ENCODE measurements around the gene TTLL1.
"Not testable (repeated sequence)": the region's sequence is repeated elsewhere in the genome, so short reads cannot be mapped to it uniquely, and the experiment has no call there.

The TTLL1 gene

DNA sequence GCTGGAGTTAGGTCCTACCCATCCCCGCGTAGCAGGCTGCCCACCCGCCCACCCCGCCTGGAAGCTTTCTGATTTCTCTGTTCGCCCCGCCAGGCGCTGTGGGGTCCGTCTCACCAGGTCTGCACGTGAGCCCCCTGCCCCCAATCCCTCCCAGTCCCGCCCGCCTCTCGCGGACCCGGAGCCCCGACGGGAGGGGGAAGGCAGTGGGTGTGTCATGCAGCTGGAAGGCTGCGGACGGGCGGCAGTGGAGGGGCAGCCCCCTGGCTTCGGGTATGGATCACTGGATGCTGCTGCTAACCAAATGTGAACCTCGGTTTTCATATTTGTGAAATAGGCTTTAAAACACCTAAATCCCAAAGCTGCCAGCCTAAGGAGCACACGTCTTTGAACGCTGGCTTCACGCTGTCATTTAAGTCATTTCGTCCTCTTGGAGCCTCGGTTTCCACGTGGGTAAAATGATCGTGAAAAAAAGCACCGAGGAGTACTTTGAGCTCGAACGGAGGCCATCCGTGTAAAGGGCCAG lies 20.8 kb upstream of the TTLL1 start:
- no peak for DNase-seq

DNA sequence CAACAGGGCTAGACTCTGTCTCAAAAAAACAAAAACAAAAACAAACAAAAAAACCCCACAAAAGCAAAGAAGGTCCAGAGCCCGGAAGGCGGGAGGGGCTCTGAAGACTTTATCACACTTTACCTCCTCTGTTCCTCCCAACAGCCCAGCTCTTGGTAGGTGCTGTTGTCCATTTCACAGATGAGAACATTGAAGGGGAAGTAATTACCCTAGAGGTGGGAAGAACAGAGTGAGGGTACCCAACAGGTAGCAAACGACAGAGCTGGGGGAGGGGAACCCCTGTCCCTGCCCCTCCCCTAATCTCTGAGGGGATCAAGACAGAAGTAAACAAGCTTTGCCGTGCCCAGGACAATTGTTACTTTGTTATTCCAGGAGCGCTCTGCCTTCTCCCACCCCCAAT lies 20.3 kb upstream of the TTLL1 start:
- DNase-seq: no peak

DNA sequence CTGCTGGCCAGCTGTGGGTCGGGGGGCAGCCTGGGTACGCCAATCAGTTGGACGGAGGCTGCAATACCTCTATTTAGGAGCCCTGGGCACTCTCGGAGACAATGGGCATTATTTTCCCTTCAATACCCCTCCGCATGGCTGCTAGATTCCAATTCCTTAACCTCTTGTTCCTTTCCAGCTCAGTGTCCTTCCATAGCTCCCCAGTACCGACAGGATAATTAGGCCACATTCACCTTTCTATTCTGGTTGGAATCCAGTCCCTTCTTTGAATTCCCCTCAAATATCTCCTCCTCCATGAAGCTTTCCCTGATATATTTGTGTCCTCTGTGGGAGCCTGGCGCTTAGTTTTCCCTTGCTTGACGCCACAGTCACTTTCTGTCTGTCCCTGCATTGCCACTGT lies 17.1 kb upstream of the TTLL1 start:
- no peak for DNase-seq

DNA sequence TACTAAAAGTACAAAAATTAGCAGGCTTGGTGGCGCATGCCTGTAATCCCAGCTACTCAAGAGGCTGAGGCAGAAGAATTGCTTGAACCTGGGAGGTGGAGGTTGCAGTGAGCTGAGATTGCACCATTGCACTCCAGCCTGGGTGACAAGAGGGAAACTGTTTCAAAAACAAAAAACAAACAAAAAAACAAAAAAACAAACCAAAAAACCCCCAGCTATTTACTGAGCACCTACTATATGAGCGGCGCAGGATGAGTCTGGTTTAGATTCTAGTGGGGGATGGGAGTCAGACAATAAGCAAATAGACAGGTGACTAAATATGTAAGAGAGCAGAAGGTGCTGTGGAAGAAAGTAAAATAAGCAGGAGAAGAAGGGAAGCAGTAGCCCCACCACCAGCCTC lies 15.8 kb upstream of the TTLL1 start:
- not testable (repeated sequence) for DNase-seq

DNA sequence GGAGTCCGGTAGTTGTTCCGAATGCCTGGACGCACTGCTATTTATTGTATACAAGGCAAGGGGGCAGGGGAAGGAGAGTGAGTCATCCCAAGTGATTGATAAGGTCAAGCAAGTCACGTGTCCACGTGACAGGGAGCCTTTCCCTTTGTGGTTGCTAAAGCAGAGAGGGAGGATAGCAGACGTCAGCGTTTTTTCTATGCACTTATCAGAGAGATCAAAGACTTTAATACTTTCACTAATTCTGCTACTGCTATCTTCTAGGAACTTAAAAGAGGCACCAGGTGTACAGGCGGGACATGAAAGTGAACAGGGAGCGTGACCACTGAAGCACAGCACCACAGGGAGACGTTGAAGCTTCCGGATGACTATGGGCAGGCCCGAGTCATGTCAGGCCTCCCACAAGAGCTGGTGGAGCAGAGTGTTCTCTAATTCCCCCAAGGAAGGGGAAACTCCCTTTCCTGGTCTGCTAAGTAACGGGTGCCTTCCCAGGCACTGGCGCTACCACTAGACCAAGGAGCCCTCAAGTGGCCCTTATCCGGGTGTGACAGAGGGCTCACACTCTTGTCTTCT lies 14.9 kb upstream of the TTLL1 start:
- DNase-seq: not testable (repeated sequence)

DNA sequence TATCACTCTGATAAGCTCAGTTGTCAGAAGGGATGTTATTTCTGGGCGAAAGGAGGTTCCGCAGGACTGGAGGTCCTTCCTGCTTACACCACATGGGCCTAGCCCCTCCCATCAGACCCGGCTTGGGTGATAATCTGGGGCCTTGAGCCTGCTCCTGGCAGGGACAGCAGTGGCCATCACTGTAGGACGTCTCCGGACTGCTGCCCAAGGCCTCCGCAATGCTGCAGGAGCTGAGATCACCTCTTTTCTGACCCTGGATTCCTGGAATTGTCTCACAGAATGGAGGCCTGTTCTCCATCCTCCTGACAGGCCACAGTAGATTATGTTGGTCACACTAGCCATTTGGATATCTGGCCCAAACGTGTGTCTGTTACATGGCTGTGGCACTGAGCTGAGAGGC lies 12.1 kb upstream of the TTLL1 start:
- DNase-seq: no peak

DNA sequence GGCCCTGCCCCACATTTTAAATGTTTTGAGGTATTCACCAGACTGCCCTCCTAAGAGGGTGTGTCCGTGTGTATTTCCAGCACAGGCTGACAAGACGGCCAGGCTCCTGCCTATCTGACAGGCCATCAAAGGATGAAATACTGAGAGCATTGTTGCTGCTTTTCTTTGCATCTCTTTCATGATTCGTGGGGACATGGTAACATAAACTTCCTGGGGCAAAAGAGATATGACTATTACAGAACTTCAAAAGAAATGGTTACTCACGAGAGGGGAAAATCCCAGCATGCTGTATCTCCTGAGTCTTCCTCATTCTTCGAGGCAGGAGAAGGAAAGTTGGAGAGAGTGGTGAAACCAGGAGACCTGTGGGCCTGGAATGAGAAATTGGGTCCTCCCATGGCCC lies 11.0 kb upstream of the TTLL1 start:
- DNase-seq: no peak

DNA sequence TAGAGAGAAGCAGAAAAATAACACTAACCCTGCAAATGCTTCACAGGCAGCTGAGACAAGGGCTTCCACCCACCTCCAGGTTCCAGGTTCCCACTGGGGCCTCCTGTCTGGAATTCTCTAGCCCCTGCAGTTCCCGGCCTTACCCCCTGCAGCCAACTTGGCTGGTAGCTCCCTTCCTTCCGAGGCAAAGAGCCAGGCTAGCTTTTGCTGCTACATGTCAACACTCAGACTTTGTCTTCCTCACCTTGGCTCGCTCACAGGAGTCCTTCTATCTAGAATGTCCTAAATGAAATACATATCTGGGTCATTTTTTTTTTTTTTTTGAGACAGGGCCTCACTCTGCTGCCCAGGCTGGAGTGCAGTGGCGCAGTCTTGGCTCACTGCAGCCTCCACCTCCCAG lies 9.9 kb upstream of the TTLL1 start:
- no peak for DNase-seq

DNA sequence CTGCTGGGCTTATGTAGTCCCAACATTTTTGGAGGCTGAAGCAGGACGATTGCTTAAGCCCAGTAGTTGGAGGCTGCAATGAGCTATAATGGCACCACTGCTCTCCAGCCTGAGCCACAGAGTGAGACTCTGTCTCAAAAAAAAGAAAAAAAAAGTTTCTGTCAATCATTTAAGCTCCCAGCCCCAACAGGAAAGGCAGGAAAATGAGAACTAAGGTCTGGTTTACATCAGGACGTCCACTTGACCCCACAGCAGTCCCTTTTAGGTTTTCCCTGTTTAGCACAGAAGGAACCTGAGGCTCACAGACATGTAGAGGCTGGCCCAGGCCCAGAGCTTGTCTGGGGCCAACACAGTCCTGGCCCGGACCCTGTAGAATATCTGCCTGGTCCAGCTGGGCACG lies 9.2 kb upstream of the TTLL1 start:
- DNase-seq: no peak

DNA sequence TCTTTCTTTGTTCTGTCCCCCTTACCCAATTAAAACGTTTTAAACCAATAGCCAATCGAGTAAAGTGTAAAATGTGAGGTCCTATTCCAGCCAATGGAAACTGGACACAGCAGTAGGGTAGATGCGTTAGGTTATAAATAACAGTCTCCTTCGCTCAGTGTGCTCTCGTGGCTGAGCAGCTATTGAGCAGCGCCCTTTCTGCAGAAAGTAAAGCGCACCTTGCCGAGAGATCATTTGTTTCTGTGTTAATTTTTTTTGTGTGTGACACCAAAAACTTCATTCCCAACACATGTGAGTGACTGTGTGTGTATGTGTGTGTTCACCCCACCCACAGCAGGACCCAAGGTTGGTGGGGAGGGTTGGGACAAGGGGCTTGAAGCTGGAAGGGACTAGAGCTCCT lies 7.2 kb upstream of the TTLL1 start:
- no peak for DNase-seq

DNA sequence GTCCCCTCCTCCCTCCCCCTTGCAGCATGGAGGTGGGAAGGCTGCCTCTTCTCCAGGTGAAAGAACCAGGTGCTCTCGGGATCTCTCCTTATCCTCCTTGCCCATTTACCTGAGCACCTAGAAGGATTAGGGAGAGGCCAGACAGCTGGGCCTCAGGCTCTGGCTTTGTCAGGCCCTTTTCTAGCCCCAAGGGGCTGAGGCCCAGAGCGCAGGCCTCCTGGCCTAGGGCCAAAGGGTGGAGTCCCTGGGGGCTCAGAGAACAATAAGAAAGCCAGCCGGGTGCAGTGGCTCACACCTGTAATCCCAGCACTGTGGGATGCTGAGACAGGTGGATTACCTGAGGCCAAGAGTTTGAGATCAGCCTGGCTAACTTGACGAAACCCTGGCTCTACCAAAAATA lies 5.4 kb upstream of the TTLL1 start:
- DNase-seq: no peak

DNA sequence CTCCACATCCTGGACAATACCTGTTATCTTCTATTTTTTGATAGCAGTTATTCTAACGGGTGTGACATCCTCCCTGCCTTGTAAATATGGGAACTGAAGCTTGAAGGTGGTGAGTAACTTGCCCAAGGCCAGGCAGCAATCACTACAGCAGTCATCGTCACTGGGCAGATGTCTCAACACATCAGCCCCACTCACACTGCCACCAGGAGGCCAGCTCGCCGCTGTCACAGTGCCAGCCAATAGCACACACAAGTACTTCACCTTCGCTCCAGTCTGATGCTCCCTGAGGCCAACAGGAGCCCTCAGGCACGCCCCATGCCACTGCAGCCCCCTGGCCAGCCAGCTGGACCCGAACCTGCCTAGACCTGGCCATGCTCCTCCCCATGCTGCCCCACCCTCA lies 4.9 kb upstream of the TTLL1 start:
- DNase-seq: peak; percentile 45

DNA sequence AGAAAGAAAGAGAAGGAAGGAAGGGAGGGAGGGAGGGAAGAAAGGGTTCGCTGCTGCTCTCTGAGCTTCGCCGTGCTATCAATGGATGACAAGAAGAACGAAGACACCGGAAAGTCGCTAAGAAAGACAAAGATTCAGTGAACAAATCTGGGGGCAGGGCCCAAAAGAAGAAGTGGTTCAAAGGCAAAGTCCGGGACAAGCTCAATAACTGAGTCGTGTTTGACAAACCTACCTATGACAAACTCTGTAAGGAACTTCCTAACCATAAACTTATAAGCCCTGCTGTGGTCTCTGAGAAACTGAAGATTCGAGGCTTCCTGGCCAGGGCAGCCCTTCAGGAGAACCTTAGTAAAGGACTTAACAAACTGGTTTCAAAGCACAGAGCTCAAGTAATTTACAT lies 2.9 kb upstream of the TTLL1 start:
- no peak for DNase-seq

DNA sequence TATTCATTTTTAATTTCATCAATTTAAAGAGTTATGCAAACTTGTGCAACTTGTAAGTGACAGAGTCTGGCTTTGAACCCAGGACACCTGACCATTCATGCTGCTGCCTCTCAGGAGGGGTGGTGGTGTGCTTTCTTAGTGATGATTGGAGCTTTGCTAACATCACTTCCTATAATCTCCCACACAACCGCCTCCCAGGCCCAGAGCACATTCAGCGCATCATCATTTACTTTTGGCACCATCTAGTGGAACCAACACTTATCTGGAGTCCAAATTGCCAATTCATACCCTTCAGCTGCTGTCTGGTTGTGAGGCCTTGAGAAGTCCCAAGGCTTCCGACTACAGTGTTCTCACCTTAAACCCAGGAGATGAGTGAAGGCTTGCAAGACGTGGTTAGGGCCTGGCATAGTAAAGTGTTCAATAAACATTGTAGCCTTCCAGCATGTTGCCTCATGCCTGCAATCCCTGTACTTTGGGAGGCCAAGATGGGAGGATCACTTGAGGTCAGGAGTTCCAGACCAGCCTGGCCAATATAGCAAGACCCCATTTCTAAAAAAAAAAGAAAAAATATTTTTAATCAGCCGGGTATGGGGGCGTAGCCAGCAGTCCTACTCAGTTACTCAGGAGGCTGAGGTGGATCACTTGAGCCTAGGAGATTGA lies 1.1 kb upstream of the TTLL1 start:
- DNase-seq: peak; percentile 49

DNA sequence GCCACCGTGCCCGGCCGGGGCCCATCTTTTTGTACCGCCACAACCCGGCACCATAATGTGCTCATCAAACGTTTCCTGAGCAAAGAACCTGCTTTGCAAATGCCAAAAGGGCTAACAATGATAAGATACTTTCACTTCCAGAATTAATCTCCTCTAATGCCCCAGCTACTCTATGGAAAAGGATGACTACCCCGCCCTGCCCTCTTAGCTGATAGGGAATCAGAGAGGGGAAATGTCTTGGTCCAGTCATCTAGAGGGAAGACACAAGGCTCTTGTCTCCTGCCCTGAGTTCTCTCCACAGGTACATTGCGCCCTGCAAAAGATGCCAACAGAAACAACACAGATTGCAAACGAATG lies 586 bp downstream of the TTLL1 start:
- no peak for DNase-seq

DNA sequence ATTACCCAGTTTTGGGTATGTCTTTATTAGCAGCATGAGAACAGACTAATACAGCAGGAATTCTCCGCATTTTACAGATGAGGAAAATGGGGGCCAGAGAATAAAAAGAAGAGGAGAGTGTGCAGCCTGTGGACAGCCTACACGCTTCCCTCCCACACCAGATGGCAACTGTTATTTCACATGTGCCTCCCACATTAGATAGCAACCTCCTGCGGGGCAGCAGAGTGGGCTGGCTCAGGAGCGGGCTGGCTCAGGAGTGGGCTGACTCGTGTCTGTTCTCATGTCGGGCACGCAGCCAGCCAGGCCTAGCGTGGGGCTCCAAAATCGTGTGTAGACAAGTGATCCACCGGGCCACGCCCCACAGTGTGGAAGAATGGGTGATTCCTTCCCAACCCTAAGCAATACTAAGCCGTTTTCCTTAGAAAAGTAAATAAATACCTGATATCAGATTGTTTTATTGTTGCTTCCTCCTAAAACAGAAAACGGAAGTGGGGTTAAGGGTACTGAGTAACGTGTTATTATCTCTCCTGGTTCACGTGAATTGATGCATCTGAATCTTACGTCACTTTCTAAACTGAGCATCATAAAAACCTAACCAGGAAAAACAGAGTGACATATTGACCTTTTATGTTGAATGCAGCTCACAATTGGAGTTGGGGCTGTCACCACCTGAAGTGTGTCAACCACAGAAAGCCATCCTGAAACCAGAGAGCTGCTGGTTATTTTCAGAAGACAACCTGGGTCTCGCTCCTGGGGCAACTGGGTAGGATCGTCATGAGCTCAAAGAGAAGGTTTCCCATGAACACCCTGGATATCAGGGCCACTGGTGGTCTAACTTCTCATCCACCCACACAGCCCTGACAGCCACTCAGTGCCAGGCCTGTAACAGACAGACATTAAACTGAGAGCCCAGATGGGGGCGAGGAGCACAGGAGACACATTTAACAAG lies 3.3 kb downstream of the TTLL1 start:
- DNase-seq: no peak

DNA sequence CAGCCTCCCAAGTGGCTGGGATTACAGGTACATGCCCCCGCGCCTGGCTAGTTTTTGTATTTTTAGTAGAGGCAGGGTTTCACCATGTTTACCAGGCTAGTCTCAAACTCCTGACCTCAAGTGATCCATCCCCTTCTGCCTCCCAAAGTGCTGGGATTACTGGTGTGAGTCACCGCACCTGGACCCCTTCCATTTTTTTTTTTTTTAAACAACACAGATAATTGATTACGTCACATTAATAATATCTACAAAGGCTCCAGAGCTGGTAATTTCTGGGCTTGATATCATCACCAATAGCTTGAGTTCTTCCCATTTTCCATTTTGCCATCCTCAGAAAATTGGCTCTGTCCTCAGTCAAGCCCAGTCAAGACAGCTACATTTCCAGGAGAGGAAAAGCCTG lies 7.2 kb downstream of the TTLL1 start:
- no peak for DNase-seq

DNA sequence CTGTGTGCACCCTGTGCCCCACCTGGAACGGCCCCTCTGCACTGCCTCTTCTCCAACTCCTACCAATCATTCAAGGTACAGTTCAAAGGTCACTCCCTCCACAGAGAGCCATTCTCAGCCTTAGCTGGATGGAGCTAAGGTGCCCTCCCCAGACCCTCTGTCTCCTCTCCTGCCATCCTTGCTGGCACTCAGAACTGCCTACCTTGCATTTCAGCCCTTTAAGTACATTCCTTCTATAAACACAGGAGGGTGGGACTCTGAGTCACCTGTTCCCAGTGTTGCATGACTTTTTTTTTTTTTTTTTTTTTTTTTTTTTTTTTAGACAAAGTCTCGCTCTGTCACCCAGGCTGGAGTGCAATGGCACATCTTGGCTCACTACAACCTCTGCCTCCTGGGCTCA lies 8.6 kb downstream of the TTLL1 start:
- no peak for DNase-seq

DNA sequence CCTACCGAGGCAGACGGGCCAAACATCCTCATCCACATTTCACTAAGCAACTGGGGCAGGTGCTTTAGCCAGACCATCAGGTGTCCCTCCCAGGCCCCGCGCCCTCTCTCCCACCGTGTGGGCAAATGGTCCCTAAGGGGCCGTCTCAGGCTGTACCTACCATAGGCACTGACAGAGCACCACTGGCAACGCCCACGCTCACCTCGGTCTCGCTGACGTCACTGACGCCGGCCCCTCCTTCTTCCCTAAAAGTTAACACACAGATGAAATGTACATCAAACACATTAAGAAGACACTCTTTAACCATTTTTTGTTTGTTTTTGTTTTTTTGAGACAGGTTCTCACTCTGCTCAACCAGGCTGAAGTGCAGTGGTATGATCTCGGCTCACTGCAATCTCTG lies 9.4 kb downstream of the TTLL1 start:
- DNase-seq: no peak

DNA sequence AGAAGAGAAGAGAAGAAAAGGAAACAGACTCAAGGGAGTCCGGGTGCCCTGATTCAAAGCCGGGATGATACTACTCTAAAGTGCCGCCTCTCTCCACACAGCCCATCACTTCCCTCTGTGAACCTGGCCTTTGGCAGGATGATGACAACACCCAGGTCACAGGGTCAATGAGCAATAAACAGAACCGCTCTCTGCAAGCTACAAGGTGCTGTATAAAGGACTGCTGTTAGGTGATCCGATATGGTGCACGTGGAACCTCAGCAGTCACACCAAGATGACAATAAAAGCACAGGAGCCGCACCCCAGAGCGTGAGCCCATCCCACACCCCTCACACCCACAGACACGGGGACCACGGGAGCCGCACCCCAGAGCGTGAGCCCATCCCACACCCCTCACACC lies 10.7 kb downstream of the TTLL1 start:
- DNase-seq: no peak

DNA sequence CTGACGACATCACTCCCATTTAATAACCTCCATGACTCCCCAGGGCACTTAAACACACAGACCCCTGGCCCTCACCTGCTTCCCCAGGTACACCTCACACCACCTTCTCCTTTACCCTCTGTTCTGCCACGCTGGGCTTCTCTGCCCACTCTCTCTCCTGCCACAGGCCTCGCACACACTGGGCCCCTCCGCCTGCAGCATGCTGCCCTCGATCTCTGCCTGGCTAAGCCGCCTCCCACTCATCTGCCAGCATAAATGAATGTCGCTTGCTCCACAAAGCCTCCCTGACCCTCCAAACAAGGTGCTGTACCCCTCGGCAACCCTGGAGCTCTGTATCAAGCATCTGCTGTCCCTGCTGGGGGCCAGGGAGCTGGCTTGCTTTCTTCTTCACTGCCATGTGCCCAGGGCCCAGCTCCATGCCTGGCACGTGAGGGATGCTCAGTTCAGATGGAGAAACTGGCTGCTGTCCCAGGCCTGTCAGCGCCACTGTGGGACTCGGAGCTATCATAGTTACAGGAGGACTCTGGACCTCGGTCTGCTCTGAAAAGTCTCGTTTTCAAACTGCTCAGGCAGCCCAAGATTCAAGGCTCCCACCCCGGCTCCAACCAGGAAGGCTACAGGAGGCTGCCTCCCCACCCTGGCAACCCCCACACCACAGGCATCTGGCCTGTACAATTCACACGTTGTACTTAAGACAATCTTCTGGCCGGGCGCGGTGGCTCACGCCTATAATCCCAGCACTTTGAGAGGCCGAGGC lies 11.9 kb downstream of the TTLL1 start:
- DNase-seq: no peak

DNA sequence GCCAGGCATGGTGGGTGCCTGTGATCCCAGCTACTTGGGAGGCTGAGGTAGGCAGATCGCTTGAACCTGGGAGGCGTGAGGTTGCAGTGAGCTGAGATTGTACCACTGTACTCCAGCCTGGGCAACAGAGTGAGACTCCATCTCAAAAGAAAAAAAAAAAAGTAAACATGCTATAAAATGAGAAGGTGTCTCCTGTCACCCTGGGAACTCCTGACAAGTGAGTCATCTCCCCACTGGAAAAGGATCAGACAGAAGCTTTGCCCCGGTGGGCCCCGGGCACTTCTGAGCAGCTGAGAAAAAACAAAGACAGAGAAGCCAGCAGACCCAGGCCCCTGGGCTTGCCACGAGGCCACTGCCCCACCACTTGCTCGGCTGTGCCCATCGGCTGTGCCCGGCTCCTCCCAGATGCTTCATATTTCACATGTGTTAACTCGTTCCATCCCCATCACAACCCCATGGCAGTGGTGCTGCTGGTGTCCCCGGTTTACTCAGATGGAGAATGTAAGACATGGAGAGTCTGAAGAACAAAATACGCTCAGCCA lies 22.3 kb downstream of the TTLL1 start:
- no peak for DNase-seq

DNA sequence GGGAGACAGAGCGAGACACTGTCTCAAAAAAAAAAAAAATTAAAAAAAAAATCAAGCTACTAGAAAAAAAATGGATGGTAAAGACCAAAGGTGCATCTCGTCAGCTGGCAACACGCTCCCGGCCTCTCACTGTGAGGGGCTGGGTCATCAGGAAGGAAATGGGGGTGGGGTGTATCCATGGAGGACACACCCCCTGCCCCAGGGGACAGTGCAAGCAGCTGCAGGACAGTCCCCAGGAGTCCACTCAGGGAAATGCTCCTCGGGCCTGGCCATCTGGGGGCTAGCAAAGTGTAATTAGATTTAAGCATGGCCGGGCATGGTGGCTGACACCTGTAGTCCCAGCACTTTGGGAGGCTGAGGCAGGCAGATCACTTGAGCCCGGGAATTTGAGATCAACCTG lies 23.1 kb downstream of the TTLL1 start:
- no peak for DNase-seq

Data from 8988T (cell line).